HEK293 (cell line): Measurements from ENCODE around the gene DUSP15.

Experiments used
- CTCF ChIA-PET: fragments of 350-600 bp; formaldehyde crosslinking; extraction: SDS; loops from one replicate; lab custom pipeline; 2021; ENCODE audit warnings: antibody characterized with exemption; lab: Yijun Ruan, JAX
- POLR2A ChIA-PET: fragments of 300-600 bp; formaldehyde crosslinking; extraction: SDS; loops from one replicate; lab custom pipeline; 2020; ENCODE audit warnings: antibody characterized with exemption, inconsistent platforms; lab: Yijun Ruan, JAX
- H3K27ac ChIP-seq: fragments of 200-500 bp; sonication (Bioruptor generic); 2 replicates; pipeline ENCODE4 v1.5.1; 2014; ENCODE audit warnings: low read depth, low read length, control low read depth, inconsistent platforms; ENCODE audit errors: extremely low read depth
- H3K36me3 ChIP-seq, 2 experiments: fragments of 200-500 bp in 1 of 2; sonication (Bioruptor generic) in 1 of 2; 1 replicate in 1 of 2; 2 replicates in 1 of 2; pipeline ENCODE4 v1.5.1; 2014 to 2017; ENCODE audit warnings: inconsistent platforms in 2 of 2, low read length in 2 of 2; ENCODE audit not compliant: control insufficient read depth in 2 of 2, insufficient read depth in 1 of 2
- H3K4me1 ChIP-seq: fragments of 200-500 bp; sonication (Bioruptor generic); 2 replicates; pipeline ENCODE4 v1.5.1; 2014; ENCODE audit warnings: mild to moderate bottlenecking, low read length, inconsistent platforms; ENCODE audit not compliant: control insufficient read depth, insufficient read depth
- H3K4me3 ChIP-seq: 2 replicates; pipeline ENCODE4 v1.5.1; 2011; ENCODE audit warnings: low read depth, mild to moderate bottlenecking, control low read depth, low read length, moderate library complexity
- H3K9me3 ChIP-seq: fragments of 200-500 bp; sonication (Bioruptor generic); 2 replicates; pipeline ENCODE4 v1.5.1; 2014; ENCODE audit warnings: low read depth, low read length, inconsistent platforms; ENCODE audit not compliant: control insufficient read depth, insufficient read depth
- BCL6B ChIP-seq: fragments of 450-650 bp; formaldehyde crosslinking; IDR thresholded peaks from 2 replicates; pipeline ENCODE4 v1.5.1; 2017; ENCODE audit warnings: missing biosample characterization, missing genetic modification characterization
- IKZF3 ChIP-seq: fragments of 450-650 bp; IDR thresholded peaks from 2 replicates; pipeline ENCODE4 v1.5.0; 2018; ENCODE audit warnings: missing biosample characterization, mild to moderate bottlenecking, missing genetic modification characterization, moderate library complexity
- KLF1 ChIP-seq: fragments of 450-650 bp; formaldehyde crosslinking; IDR thresholded peaks from 2 replicates; pipeline ENCODE4 v1.5.1; 2016; ENCODE audit warnings: missing biosample characterization, missing genetic modification characterization
- PATZ1 ChIP-seq: fragments of 450-650 bp; formaldehyde crosslinking; IDR thresholded peaks from 2 replicates; pipeline ENCODE4 v1.5.1; 2016; ENCODE audit warnings: missing biosample characterization, missing genetic modification characterization
- PRDM2 ChIP-seq: fragments of 450-650 bp; formaldehyde crosslinking; IDR thresholded peaks from 2 replicates; pipeline ENCODE4 v1.5.1; 2016; ENCODE audit warnings: missing biosample characterization, missing genetic modification characterization, borderline replicate concordance
- SCRT2 ChIP-seq: fragments of 450-650 bp; formaldehyde crosslinking; IDR thresholded peaks from 2 replicates; pipeline ENCODE4 v1.5.1; 2016; ENCODE audit warnings: missing biosample characterization, missing genetic modification characterization
- ZBTB21 ChIP-seq: fragments of 450-650 bp; formaldehyde crosslinking; IDR thresholded peaks from 2 replicates; pipeline ENCODE4 v1.5.1; 2017; ENCODE audit warnings: missing biosample characterization, missing genetic modification characterization
- ZBTB48 ChIP-seq: fragments of 450-650 bp; formaldehyde crosslinking; IDR thresholded peaks from 2 replicates; pipeline ENCODE4 v1.5.1; 2016; ENCODE audit warnings: missing biosample characterization, missing genetic modification characterization
- ZFHX2 ChIP-seq: fragments of 450-650 bp; formaldehyde crosslinking; conservative IDR thresholded peaks from 2 replicates; pipeline ENCODE4 v1.5.1; 2016; ENCODE audit warnings: missing biosample characterization, missing genetic modification characterization
- ZNF133 ChIP-seq: fragments of 450-650 bp; formaldehyde crosslinking; IDR thresholded peaks from 2 replicates; pipeline ENCODE4 v1.5.1; 2016; ENCODE audit warnings: missing biosample characterization, missing genetic modification characterization
- ZNF174 ChIP-seq: fragments of 450-650 bp; formaldehyde crosslinking; IDR thresholded peaks from 2 replicates; pipeline ENCODE4 v1.5.0; 2017; ENCODE audit warnings: missing biosample characterization, mild to moderate bottlenecking, missing genetic modification characterization
- ZNF623 ChIP-seq: fragments of 450-650 bp; formaldehyde crosslinking; IDR thresholded peaks from 2 replicates; pipeline ENCODE4 v1.5.1; 2016; ENCODE audit warnings: missing biosample characterization, missing genetic modification characterization
- ZNF692 ChIP-seq: fragments of 450-650 bp; formaldehyde crosslinking; IDR thresholded peaks from 2 replicates; pipeline ENCODE4 v1.5.1; 2016; ENCODE audit warnings: missing biosample characterization, missing genetic modification characterization
- ZNF704 ChIP-seq: fragments of 450-650 bp; formaldehyde crosslinking; IDR thresholded peaks from 2 replicates; pipeline ENCODE4 v1.5.1; 2016; ENCODE audit warnings: missing biosample characterization, missing genetic modification characterization
- ZNF747 ChIP-seq: fragments of 450-650 bp; formaldehyde crosslinking; IDR thresholded peaks from 2 replicates; pipeline ENCODE4 v1.5.1; 2016; ENCODE audit warnings: missing biosample characterization, missing genetic modification characterization
- ZNF776 ChIP-seq: fragments of 450-650 bp; formaldehyde crosslinking; IDR thresholded peaks from 2 replicates; pipeline ENCODE4 v1.5.0; 2017; ENCODE audit warnings: missing biosample characterization, missing genetic modification characterization, borderline replicate concordance
- ZNF843 ChIP-seq: fragments of 450-650 bp; formaldehyde crosslinking; IDR thresholded peaks from 2 replicates; pipeline ENCODE4 v1.5.1; 2016; ENCODE audit warnings: missing biosample characterization, missing genetic modification characterization
- ZSCAN4 ChIP-seq: fragments of 450-650 bp; formaldehyde crosslinking; IDR thresholded peaks from 2 replicates; pipeline ENCODE4 v1.5.1; 2017; ENCODE audit warnings: missing biosample characterization, missing genetic modification characterization

Gene DUSP15

GRCh38 chr20:31819083-31819784 lies 51.1 kb downstream of the DUSP15 start, which contains the start of gene MYLK2 (continued):
- TF ChIP-seq PRDM2 (tag by site-specific recombination) (no peak), ZFHX2 (tag by site-specific recombination) (0 out of 2 replicates have a peak, but pooled peaks have one; percentile 54), BCL6B (no peak), KLF1 (tag by site-specific recombination) (0 out of 2 replicates have a peak, but pooled peaks have one; percentile 28), ZNF704 (no peak), ZNF776 (tag by site-specific recombination) (no peak), SCRT2 (peak; percentile 91), ZNF747 (tag by site-specific recombination) (no peak), ZNF174 (tag by site-specific recombination) (no peak)

GRCh38 chr20:31818376-31818908 lies 51.9 kb downstream of the DUSP15 start:
- no peak for TF ChIP-seq ZNF623 (tag by site-specific recombination)
- TF ChIP-seq ZSCAN4 (tag by site-specific recombination) = no peak
- TF ChIP-seq ZBTB21 (tag by site-specific recombination) = no peak
- CTCF ChIA-PET = interaction anchor here (1.8 to 2.5 kb wide), 3 partner anchors 15 to 35 kb away, joined by 9 to 10 read pairs (median 10); no protein-coding TSS in a partner anchor
- POLR2A ChIA-PET = no interaction called here
- Histone ChIP-seq H3K36me3 (no peaks in the 10 kb centered on the region), H3K4me1 (no peaks in the 10 kb centered on the region), H3K4me3 (no peak overlapping the region), H3K27ac (no peak overlapping the region), H3K9me3 (no peaks in the 10 kb centered on the region)

GRCh38 chr20:31817461-31817860 lies 52.9 kb downstream of the DUSP15 start:
- Histone ChIP-seq H3K4me1 (no peaks in the 10 kb centered on the region), H3K9me3 (no peaks in the 10 kb centered on the region), H3K27ac (no peak overlapping the region), H3K36me3 (no peaks in the 10 kb centered on the region), H3K4me3 (no peak overlapping the region)
- POLR2A ChIA-PET = interaction anchor here (1.5 kb wide), 1 partner anchor 11 kb away, joined by 3 read pairs; no protein-coding TSS in a partner anchor
- TF ChIP-seq IKZF3 (tag by site-specific recombination) (no peak), ZNF692 (tag by site-specific recombination) (no peak), PATZ1 (tag by site-specific recombination) (no peak), ZNF843 (tag by site-specific recombination) (no peak), ZNF133 (tag by site-specific recombination) (no peak), ZBTB48 (tag by site-specific recombination) (no peak)
- CTCF ChIA-PET = interaction anchor here (0.5 to 2.2 kb wide), 7 partner anchors 14 to 690 kb away, joined by 3 to 10 read pairs (median 4); no protein-coding TSS in a partner anchor
